Keratinocyte (primary cell): ENCODE results near the gene COQ4.

Source experiments
- EZH2 ChIP-seq: IDR thresholded peaks from one replicate; pipeline ENCODE4 v1.6.1; 2012; ENCODE audit warnings: inconsistent platforms, mild to moderate bottlenecking, low read length, moderate library complexity
- TF ChIP-seq, protein P1 (sequence below), 3 experiments: IDR thresholded peaks in 1 of 3; conservative IDR thresholded peaks in 1 of 3; optimal IDR thresholded peaks in 1 of 3; 2 replicates in 2 of 3; 3 replicates in 1 of 3; pipeline versions ENCODE3 to v1.5.1; 2011; ENCODE audit warnings: low read length in 3 of 3, mild to moderate bottlenecking in 3 of 3, moderate library complexity in 2 of 3, control low read depth in 1 of 3, inconsistent platforms in 1 of 3; ENCODE audit not compliant: insufficient read depth in 2 of 3; ENCODE audit errors: extremely low read depth in 1 of 3

DNA sequence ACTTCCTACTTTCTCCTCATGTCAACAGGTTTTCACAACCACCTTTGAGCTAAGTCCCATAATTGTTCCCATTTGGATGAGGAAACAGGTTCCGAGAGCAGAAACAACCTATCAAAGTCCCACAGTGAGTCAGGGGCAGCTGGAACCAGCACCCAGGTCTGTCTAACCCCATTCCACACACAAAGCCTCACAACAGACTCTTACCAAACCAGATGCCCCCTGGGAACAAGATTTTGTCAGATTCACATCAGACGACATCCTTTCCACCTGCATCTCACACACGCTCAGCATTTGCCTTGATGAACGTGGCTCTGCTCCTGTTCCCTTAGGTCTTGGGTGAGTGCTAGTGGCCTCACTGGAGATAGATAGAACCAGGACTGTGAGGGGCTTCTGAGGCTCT is 29.5 kb upstream of the COQ4 start:
- TF ChIP-seq, protein P1, sequence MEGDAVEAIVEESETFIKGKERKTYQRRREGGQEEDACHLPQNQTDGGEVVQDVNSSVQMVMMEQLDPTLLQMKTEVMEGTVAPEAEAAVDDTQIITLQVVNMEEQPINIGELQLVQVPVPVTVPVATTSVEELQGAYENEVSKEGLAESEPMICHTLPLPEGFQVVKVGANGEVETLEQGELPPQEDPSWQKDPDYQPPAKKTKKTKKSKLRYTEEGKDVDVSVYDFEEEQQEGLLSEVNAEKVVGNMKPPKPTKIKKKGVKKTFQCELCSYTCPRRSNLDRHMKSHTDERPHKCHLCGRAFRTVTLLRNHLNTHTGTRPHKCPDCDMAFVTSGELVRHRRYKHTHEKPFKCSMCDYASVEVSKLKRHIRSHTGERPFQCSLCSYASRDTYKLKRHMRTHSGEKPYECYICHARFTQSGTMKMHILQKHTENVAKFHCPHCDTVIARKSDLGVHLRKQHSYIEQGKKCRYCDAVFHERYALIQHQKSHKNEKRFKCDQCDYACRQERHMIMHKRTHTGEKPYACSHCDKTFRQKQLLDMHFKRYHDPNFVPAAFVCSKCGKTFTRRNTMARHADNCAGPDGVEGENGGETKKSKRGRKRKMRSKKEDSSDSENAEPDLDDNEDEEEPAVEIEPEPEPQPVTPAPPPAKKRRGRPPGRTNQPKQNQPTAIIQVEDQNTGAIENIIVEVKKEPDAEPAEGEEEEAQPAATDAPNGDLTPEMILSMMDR (optimal IDR thresholded peaks at IDR 0.05 in 1 of 3, IDR thresholded peaks at IDR 0.05 in 1 of 3, conservative IDR thresholded peaks at IDR 0.05 in 1 of 3; ENCODE audit: extremely low read depth in 1 of 3, insufficient read depth in 2 of 3, low read length in 3 of 3) = no peak
- no peak for TF ChIP-seq EZH2
